GM23338 (cell line): Measurements from ENCODE around the gene TGM2. TPM values are rescaled to one million over a fixed set of nuclear protein-coding genes. Genes with fewer than 3 reads are reported as not detected.
A peak's percentile ranks its signal among the peaks of the same experiment; 100 is the strongest.

ENCODE experiments used
- ATAC-seq: fragments of 200-7000 bp; cut with Tn5 transposase; 3 replicates; pipeline ENCODE4 v1.9.1; 2020
- DNase-seq: peaks from one replicate; pipeline ENCODE4 v3.0.0-alpha.2; 2015; ENCODE audit warnings: low spot score
- H2AFZ ChIP-seq: fragments of 200-600 bp; sonication (generic); 2 replicates; pipeline ENCODE4 v1.8.0; 2016; ENCODE audit warnings: antibody characterized with exemption, mild to moderate bottlenecking, moderate library complexity
- H3F3A ChIP-seq: fragments of 200-600 bp; sonication (generic); replicated peaks from 2 replicates; pipeline ENCODE4 v1.8.0; 2017; ENCODE audit warnings: antibody characterized with exemption, mixed run types, low read depth
- H3K27ac ChIP-seq: fragments of 200-600 bp; sonication (generic); 2 replicates; pipeline ENCODE4 v1.6.1; 2016; ENCODE audit warnings: low read depth
- H3K27me3 ChIP-seq: fragments of 200-600 bp; sonication (generic); 2 replicates; pipeline ENCODE4 v1.8.0; 2016; ENCODE audit warnings: mild to moderate bottlenecking, mixed run types, moderate library complexity; ENCODE audit not compliant: insufficient read depth
- H3K36me3 ChIP-seq: fragments of 200-600 bp; sonication (generic); 2 replicates; pipeline ENCODE4 v1.8.0; 2016; ENCODE audit warnings: mild to moderate bottlenecking; ENCODE audit not compliant: insufficient read depth
- H3K4me1 ChIP-seq: fragments of 200-600 bp; sonication (generic); 2 replicates; pipeline ENCODE4 v1.8.0; 2016; ENCODE audit warnings: mild to moderate bottlenecking, moderate library complexity; ENCODE audit not compliant: insufficient read depth
- H3K4me2 ChIP-seq: fragments of 200-600 bp; sonication (generic); 2 replicates; pipeline ENCODE4 v1.7.1; 2017; ENCODE audit warnings: mixed run types
- H3K4me3 ChIP-seq: fragments of 200-600 bp; sonication (generic); 2 replicates; pipeline ENCODE4 v1.6.1; 2016; ENCODE audit warnings: mixed run types
- H3K79me2 ChIP-seq: fragments of 200-600 bp; sonication (generic); replicated peaks from 2 replicates; pipeline ENCODE4 v1.8.0; 2017; ENCODE audit warnings: mild to moderate bottlenecking; ENCODE audit not compliant: insufficient read depth
- H3K9me2 ChIP-seq: fragments of 200-600 bp; sonication (generic); 2 replicates; pipeline ENCODE4 v1.8.0; 2017; ENCODE audit not compliant: insufficient read depth
- H4K20me1 ChIP-seq: fragments of 200-600 bp; sonication (generic); replicated peaks from 2 replicates; pipeline ENCODE4 v1.8.0; 2017; ENCODE audit warnings: mild to moderate bottlenecking; ENCODE audit not compliant: insufficient read depth
- H3K27ac Mint-ChIP-seq: 2 replicates; pipeline ENCODE4 v1.8.0; 2020; ENCODE audit warnings: inconsistent platforms, mild to moderate bottlenecking, moderate library complexity, mixed read lengths
- H3K27me3 Mint-ChIP-seq: 3 replicates; pipeline ENCODE4 v1.8.0; 2022; ENCODE audit warnings: low read depth, mild to moderate bottlenecking, moderate library complexity, mixed read lengths, inconsistent platforms; ENCODE audit not compliant: insufficient read depth, poor library complexity
- H3K36me3 Mint-ChIP-seq: 3 replicates; pipeline ENCODE4 v1.8.0; 2021; ENCODE audit warnings: low read depth, mild to moderate bottlenecking, inconsistent platforms, moderate library complexity, mixed read lengths
- H3K4me1 Mint-ChIP-seq: 3 replicates; pipeline ENCODE4 v1.8.0; 2020; ENCODE audit warnings: mild to moderate bottlenecking, inconsistent platforms, mixed read lengths
- H3K4me3 Mint-ChIP-seq: 3 replicates; pipeline ENCODE4 v1.8.0; 2021; ENCODE audit warnings: moderate library complexity, mild to moderate bottlenecking, inconsistent platforms, mixed read lengths
- H3K9me3 Mint-ChIP-seq: 3 replicates; pipeline ENCODE4 v1.8.0; 2020; ENCODE audit warnings: moderate library complexity, mild to moderate bottlenecking, inconsistent platforms, mixed read lengths
- CREB1 ChIP-seq: fragments of 250-450 bp; sonication (Bioruptor Pico); IDR thresholded peaks from 2 replicates; pipeline ENCODE4 v1.5.0; 2020; ENCODE audit warnings: low read depth, mild to moderate bottlenecking, moderate library complexity
- EZH2 ChIP-seq: fragments of 200-600 bp; sonication (generic); IDR thresholded peaks from one replicate; pipeline ENCODE4 v1.8.0; 2017; ENCODE audit warnings: antibody characterized with exemption, mild to moderate bottlenecking, low read depth; ENCODE audit not compliant: unreplicated experiment
- EZH2phosphoT487 ChIP-seq: fragments of 200-600 bp; sonication (generic); IDR thresholded peaks from one replicate; pipeline ENCODE4 v1.8.1; 2018; ENCODE audit warnings: antibody characterized with exemption; ENCODE audit not compliant: unreplicated experiment
- JUNB ChIP-seq: IDR thresholded peaks from one replicate; pipeline ENCODE4 v1.6.1; 2016; ENCODE audit warnings: antibody characterized with exemption; ENCODE audit not compliant: unreplicated experiment
- NANOG ChIP-seq: IDR thresholded peaks from 2 replicates; pipeline ENCODE4 v1.6.1; 2016; ENCODE audit warnings: antibody characterized with exemption, borderline replicate concordance
- STAT1 ChIP-seq: IDR thresholded peaks from one replicate; pipeline ENCODE4 v1.6.1; 2016; ENCODE audit warnings: antibody characterized with exemption; ENCODE audit not compliant: unreplicated experiment
- ZNF114 ChIP-seq: fragments of 250-450 bp; sonication (Bioruptor Pico); IDR thresholded peaks from 2 replicates; pipeline ENCODE4 v1.5.0; 2020; ENCODE audit warnings: mild to moderate bottlenecking, moderate library complexity
- ZNF462 ChIP-seq: fragments of 250-450 bp; sonication (Bioruptor Pico); IDR thresholded peaks from 2 replicates; pipeline ENCODE4 v1.5.0; 2020; ENCODE audit warnings: mild to moderate bottlenecking, moderate library complexity
- polyA plus RNA-seq: library from polyadenylated mRNA; unstranded; fragments of >200 nt; fragmentation: Nextera tagmentation; extraction: Ambion mirVana; gene quantifications from 2 replicates; pipeline ENCODE4 v1.2.1, GENCODE V29; 2016
- total RNA-seq: library from RNA; depleted of rRNA; stranded (reverse); fragments of >200 nt; shearing (Covaris generic); gene quantifications from 2 replicates; pipeline ENCODE4 v1.2.3, GENCODE V29; 2014
- TF ChIP-seq, protein P1 (sequence below): IDR thresholded peaks from one replicate; pipeline ENCODE4 v1.6.1; 2018; ENCODE audit warnings: antibody characterized with exemption; ENCODE audit not compliant: unreplicated experiment

TGM2 gene
- total and polyA plus RNA-seq, 2 experiments from 2014 or later = 0.45 to 1.0 TPM

GRCh38 chr20:38198238-38198861, 33.3 kb upstream of the TGM2 start (continued):
- TF ChIP-seq ZNF462 (CRISPR knock-in tag) = no peak
- TF ChIP-seq EZH2phosphoT487 = no peak
- TF ChIP-seq NANOG = no peak
- TF ChIP-seq, protein P1, sequence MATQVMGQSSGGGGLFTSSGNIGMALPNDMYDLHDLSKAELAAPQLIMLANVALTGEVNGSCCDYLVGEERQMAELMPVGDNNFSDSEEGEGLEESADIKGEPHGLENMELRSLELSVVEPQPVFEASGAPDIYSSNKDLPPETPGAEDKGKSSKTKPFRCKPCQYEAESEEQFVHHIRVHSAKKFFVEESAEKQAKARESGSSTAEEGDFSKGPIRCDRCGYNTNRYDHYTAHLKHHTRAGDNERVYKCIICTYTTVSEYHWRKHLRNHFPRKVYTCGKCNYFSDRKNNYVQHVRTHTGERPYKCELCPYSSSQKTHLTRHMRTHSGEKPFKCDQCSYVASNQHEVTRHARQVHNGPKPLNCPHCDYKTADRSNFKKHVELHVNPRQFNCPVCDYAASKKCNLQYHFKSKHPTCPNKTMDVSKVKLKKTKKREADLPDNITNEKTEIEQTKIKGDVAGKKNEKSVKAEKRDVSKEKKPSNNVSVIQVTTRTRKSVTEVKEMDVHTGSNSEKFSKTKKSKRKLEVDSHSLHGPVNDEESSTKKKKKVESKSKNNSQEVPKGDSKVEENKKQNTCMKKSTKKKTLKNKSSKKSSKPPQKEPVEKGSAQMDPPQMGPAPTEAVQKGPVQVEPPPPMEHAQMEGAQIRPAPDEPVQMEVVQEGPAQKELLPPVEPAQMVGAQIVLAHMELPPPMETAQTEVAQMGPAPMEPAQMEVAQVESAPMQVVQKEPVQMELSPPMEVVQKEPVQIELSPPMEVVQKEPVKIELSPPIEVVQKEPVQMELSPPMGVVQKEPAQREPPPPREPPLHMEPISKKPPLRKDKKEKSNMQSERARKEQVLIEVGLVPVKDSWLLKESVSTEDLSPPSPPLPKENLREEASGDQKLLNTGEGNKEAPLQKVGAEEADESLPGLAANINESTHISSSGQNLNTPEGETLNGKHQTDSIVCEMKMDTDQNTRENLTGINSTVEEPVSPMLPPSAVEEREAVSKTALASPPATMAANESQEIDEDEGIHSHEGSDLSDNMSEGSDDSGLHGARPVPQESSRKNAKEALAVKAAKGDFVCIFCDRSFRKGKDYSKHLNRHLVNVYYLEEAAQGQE = no peak

GRCh38 chr20:38197619-38198018, 32.5 kb upstream of the TGM2 start:
- Histone ChIP-seq H3F3A (no peaks in the 10 kb centered on the region), H3K4me3 (no peak overlapping the region), H2AFZ (0 out of 2 replicates have a peak overlapping the region, but pooled peaks have one; percentile 47), H3K9me2 (no peaks in the 10 kb centered on the region), H3K27me3 (no peaks in the 10 kb centered on the region), H3K36me3 (no peaks in the 10 kb centered on the region), H3K79me2 (no peaks in the 10 kb centered on the region), H3K27ac (no peak overlapping the region), H3K4me2 (no peak overlapping the region), H4K20me1 (no peaks in the 10 kb centered on the region), H3K4me1 (peaks cover 4% of the 10 kb centered on the region)
- 0 out of 3 replicates have a peak, but pooled peaks cover 5% of the 10 kb centered on the region for H3K36me3 Mint-ChIP-seq
- DNase-seq = no peak
- no peak for ATAC-seq
- peaks cover 6% of the 10 kb centered on the region for H3K9me3 Mint-ChIP-seq
- H3K27ac Mint-ChIP-seq = no peak overlapping the region
- no peaks in the 10 kb centered on the region for H3K4me1 Mint-ChIP-seq
- H3K4me3 Mint-ChIP-seq = no peak overlapping the region
- peaks cover 2% of the 10 kb centered on the region for H3K27me3 Mint-ChIP-seq
- TF ChIP-seq NANOG (no peak), STAT1 (no peak), EZH2phosphoT487 (no peak), EZH2 (no peak), JUNB (no peak), ZNF114 (no peak), CREB1 (CRISPR knock-in tag) (no peak)
- TF ChIP-seq, protein P1 = no peak
